NCI-H146 (cell line): ENCODE data around the gene BCKDHA.
"Not testable (repeated sequence)": the region's sequence is repeated elsewhere in the genome, so short reads cannot be mapped to it uniquely, and the experiment has no call there.

Experiments
- DNase-seq: peaks from one replicate; lab custom pipeline; 2025; lab: John Stamatoyannopoulos, UW

The BCKDHA gene

GRCh38 chr19:41405776-41406175 is 8.2 kb downstream of the BCKDHA start:
- DNase-seq: no peak

GRCh38 chr19:41407271-41407670 is 9.7 kb downstream of the BCKDHA start:
- no peak for DNase-seq

DNA sequence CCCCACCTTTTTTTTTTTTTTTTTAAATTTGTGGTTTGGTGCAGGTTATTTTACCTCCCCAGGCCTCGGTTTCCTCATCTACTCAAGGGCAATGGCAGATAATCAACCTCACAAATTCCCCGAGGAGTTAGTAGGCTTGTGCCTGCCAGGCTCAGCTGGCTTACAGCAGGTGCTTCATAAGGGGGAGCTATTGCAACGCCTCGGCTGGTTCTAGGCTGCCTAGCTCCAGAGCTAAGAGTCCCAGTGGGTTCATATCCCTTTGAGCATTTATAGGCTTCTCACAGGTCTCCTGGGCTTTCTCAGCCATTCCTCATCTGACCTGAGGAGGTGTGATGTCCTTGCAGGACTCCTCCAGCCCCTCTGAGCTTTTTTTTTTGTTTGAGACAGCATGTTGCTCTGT is 10.6 kb downstream of the BCKDHA start:
- no peak for DNase-seq

- DNase-seq: not testable (repeated sequence)
These were observed 11.2 kb downstream of the BCKDHA start for GRCh38 chr19:41408846-41409245.

GRCh38 chr19:41409288-41409687 is 11.7 kb downstream of the BCKDHA start:
- peak; percentile 66 for DNase-seq

DNA sequence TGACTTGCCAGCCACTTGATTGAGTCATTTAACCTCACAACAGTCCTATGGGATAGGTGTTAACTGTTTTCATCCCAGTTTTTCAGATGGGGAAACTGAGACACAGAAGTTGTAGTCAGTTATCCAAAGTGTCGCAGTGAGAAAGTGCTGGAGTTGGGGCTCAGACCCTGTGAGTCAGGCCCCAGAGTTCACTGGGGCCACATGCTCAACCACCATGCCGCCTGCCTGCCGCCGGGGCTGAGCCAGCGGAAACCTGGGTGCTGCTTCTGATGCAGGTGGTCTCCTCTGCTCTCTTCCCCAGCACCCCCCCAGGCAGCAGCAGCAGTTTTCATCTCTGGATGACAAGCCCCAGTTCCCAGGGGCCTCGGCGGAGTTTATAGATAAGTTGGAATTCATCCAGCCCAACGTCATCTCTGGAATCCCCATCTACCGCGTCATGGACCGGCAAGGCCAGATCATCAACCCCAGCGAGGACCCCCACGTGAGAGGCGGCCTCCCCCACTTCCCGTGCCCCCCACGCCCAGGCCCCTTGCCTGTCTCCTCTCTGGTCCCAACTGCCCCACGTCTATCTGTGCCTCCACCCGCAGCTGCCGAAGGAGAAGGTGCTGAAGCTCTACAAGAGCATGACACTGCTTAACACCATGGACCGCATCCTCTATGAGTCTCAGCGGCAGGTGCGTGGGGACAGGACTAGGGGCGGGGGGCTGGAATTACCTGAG is 12.9 kb downstream of the BCKDHA start:
- no peak for DNase-seq

GRCh38 chr19:41411100-41411967 is 13.7 kb downstream of the BCKDHA start:
- DNase-seq: no peak

DNA sequence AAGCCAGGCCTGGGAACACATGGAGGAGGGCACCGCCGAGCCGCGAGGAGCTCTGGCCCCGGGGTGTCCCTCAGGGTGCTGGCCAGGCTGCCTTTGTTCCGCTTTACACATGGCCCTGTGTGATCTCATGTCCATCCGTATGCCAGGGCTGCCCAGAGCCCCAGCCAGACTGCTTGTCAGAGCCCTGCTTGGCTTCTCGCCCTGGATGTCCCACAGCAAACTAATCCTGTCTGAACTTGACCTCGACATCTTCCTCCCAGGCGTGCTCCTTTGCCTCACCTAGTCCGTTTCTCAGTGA is 14.3 kb downstream of the BCKDHA start:
- DNase-seq: no peak

GRCh38 chr19:41412953-41413352 is 15.3 kb downstream of the BCKDHA start:
- DNase-seq: no peak

- DNase-seq: no peak
These were observed 16.3 kb downstream of the BCKDHA start for GRCh38 chr19:41413947-41414346.

- no peak for DNase-seq
These were observed 16.8 kb downstream of the BCKDHA start for GRCh38 chr19:41414461-41414860.

DNA sequence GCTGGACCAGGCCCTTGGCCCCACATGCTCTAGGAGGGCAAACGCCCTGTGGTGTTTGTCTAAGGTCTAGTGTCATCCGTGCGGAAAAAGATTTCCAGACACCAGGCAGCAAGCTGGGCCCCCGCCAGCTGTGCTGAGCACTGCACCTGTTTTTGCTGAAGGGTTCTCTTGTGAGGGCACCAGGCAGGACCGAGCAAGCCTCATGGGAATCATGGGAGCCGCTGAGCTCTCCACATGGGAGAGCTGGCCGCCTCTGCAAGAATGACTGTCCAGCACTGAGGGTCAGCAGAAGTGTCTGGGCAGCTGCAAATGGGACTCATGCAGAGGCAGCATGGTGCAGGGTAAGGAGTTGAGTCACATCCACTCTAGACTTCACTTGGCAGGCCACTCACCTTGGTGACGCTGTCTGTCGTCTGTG is 17.5 kb downstream of the BCKDHA start:
- DNase-seq: peak; percentile 54

DNA sequence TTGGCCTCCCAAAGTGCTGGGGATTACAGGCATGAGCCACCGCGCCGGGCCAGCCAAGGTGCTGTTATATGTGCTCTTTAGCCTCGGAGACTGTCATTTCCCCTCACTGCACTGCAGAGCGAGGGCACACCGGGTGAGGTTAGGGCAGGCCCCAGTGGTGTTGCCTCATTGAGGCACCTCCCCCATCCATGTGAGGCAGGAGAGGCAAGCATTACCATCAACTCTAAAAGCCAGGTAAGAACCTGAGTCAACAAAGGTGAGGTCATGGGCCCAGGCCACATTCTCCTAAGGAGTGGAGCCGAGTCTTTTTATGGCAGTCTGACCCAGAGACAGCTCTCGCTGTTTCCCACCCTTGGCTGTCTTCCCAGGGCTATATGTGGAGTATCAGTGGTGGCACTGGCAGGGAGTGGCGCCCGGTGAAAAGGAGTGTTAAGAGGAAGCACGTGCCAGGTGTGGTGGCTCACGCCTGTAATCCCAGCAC is 18.6 kb downstream of the BCKDHA start:
- DNase-seq: no peak

GRCh38 chr19:41420101-41420880 is 22.7 kb downstream of the BCKDHA start:
- no peak for DNase-seq

DNA sequence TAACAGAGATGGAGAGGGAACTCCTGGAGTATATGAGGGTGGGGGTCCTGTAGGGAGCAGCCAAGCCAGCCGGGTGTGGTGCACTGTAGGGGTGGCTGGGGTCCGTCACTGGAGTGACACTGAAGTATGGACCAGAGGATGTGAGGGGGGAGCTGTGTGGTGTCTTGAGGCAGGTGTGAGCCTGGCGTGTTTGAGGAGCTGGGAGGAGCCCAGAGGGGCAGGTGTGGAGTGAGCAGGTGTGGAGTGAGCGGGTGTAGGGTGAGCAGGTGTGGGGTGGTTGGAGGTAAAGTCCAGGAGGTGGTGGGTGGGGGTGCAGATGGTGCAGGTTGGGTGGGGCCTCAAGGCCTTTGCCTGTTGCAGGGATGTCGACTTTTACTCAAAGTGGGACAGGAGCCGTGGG is 23.7 kb downstream of the BCKDHA start:
- peak; percentile 83 for DNase-seq

DNA sequence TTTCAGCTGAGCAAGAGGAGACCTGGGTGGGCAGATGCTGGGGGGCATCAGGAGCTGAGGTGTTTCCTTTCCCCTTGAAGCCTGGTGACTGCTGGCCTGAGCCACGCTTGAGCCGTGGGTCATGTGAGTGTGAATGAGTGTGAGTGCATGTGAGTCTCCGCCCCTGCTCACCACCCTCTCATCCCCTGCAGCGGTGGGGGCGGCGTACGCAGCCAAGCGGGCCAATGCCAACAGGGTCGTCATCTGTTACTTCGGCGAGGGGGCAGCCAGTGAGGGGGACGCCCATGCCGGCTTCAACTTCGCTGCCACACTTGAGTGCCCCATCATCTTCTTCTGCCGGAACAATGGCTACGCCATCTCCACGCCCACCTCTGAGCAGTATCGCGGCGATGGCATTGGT is 24.4 kb downstream of the BCKDHA start:
- no peak for DNase-seq

DNA sequence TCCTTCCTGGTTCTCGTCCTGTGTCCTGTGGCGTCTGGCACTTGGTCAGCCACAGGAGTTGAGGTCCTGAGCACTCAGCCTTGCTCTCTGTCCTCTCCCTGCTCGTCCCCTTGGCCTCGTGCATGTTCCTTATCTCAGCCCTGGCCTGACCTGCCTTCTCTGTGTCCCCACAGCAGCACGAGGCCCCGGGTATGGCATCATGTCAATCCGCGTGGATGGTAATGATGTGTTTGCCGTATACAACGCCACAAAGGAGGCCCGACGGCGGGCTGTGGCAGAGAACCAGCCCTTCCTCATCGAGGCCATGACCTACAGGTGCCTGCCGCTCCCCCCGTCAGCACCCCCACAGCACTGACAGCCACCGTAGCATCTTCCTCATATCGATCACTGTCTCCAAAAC is 24.8 kb downstream of the BCKDHA start:
- DNase-seq: no peak

DNA sequence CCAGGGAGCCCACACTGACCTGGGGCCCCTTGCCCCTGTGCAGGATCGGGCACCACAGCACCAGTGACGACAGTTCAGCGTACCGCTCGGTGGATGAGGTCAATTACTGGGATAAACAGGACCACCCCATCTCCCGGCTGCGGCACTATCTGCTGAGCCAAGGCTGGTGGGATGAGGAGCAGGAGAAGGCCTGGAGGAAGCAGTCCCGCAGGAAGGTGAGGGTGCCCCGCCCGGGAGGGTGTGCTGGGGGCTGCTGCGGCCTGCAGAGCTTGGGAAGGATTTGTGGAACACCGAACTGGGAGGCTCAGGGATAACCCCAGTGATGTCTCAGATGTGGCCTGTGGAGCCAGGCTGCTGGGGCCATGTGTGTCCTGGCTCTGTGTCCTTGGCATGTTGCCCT is 25.3 kb downstream of the BCKDHA start:
- DNase-seq: no peak

GRCh38 chr19:41424335-41425173 is 26.9 kb downstream of the BCKDHA start:
- no peak for DNase-seq

DNA sequence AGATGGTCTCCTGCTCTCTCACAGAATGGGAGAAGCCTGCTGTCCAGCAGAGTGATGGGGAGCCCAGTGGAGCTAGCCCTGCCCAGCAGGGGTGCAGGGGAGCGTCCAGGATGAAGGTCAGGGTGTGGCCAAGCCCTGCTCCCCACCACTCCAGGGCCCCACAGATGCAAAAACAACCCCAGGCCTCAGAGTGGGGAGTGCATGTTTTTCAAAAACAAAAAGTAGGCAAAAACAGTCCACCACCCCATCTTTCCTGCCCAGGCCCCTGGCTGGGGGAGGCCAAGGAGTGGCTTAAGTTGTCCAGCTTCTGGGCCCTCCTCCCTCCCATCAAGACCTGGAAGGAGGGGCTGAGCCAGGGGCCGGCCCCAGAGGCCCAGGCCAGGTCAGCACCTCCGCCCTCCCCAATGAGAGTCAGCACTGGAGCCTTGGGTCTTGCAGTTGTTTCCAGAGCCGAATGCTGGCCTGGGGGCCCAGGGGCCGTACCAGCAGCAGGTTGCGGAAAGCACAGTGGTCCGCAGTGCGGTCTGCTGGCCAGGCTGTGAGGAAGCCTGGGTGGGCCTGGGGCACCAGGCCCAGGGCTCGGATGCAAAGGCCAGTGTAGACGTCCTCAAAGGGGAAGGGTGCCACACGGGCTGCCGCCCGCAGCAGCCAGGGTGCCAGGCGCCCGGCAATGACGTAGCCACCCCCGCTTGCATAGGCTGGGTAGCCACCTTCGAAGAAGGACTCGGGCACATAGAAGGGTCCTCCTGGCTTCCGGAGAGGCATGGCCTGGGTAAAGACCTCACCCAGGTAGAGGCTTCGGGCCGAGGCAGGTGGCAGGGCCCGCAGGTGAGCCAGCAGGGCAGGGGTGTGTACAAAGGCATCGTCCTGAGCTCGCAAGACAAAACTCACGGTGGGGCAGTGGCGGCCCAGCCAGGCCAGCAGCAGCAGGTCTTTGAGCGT is 27.8 kb downstream of the BCKDHA start:
- DNase-seq: no peak
